ENCODE data around the gene DMGDH.

The DMGDH gene

GRCh38 chr5:79109527-79110492, 40.3 kb upstream of the DMGDH start:
- H3K36me3 ChIP-seq, result no peaks in the 10 kb centered on the region
- H3K4me1 ChIP-seq (ENCODE audit: control insufficient read depth in 1 of 2, insufficient read depth in 1 of 2, low read depth in 1 of 2, low read length in 1 of 2), result no peaks in the 10 kb centered on the region
- no peak overlapping the region for H3K27ac ChIP-seq
- no peak for TF ChIP-seq CTCF (IDR thresholded peaks at IDR 0.05)
- H3K27me3 ChIP-seq, result peaks cover 61% of the 10 kb centered on the region
- no peak overlapping the region for H3K4me3 ChIP-seq (ENCODE audit: low read depth in 1 of 2, low read length in 1 of 2)
- no peaks in the 10 kb centered on the region for H3K9me3 ChIP-seq

- no peak overlapping the region for H3K4me3 ChIP-seq (ENCODE audit: low read depth in 1 of 2, low read length in 1 of 2)
- no peak for TF ChIP-seq CTCF (IDR thresholded peaks at IDR 0.05)
- peaks cover 50% of the 10 kb centered on the region for H3K27me3 ChIP-seq
- H3K9me3 ChIP-seq, result no peaks in the 10 kb centered on the region
- no peaks in the 10 kb centered on the region for H3K4me1 ChIP-seq (ENCODE audit: control insufficient read depth in 1 of 2, insufficient read depth in 1 of 2, low read depth in 1 of 2, low read length in 1 of 2)
- no peaks in the 10 kb centered on the region for H3K36me3 ChIP-seq
- H3K27ac ChIP-seq, result no peak overlapping the region
These were observed 39.3 kb upstream of the DMGDH start for GRCh38 chr5:79108792-79109191.

GRCh38 chr5:79108086-79108485, 38.6 kb upstream of the DMGDH start:
- H3K9me3 ChIP-seq, result no peaks in the 10 kb centered on the region

GRCh38 chr5:79107020-79107796, 37.7 kb upstream of the DMGDH start:
- no peak for TF ChIP-seq CTCF (IDR thresholded peaks at IDR 0.05)
- H3K9me3 ChIP-seq, result no peaks in the 10 kb centered on the region
- H3K4me1 ChIP-seq (ENCODE audit: control insufficient read depth in 1 of 2, insufficient read depth in 1 of 2, low read depth in 1 of 2, low read length in 1 of 2), result no peaks in the 10 kb centered on the region
- no peak overlapping the region for H3K4me3 ChIP-seq (ENCODE audit: low read depth in 1 of 2, low read length in 1 of 2)
- no peak overlapping the region for H3K27ac ChIP-seq
- H3K36me3 ChIP-seq, result no peaks in the 10 kb centered on the region
- H3K27me3 ChIP-seq, result peaks cover 35% of the 10 kb centered on the region

More at GRCh38 chr5:79108086-79108485, 38.6 kb upstream of the DMGDH start:
- Histone ChIP-seq H3K4me3 (ENCODE audit: low read depth in 1 of 2, low read length in 1 of 2) (no peak overlapping the region), H3K27me3 (peaks cover 43% of the 10 kb centered on the region), H3K36me3 (no peaks in the 10 kb centered on the region), H3K27ac (no peak overlapping the region), H3K4me1 (ENCODE audit: control insufficient read depth in 1 of 2, insufficient read depth in 1 of 2, low read depth in 1 of 2, low read length in 1 of 2) (no peaks in the 10 kb centered on the region)
- no peak for TF ChIP-seq CTCF (IDR thresholded peaks at IDR 0.05)

- H3K4me3 ChIP-seq (ENCODE audit: low read depth in 1 of 2, low read length in 1 of 2), result no peak overlapping the region
- H3K27me3 ChIP-seq, result peaks cover 21% of the 10 kb centered on the region
- no peaks in the 10 kb centered on the region for H3K9me3 ChIP-seq
- no peaks in the 10 kb centered on the region for H3K36me3 ChIP-seq
- TF ChIP-seq CTCF (IDR thresholded peaks at IDR 0.05), result no peak
- no peak overlapping the region for H3K27ac ChIP-seq
- no peaks in the 10 kb centered on the region for H3K4me1 ChIP-seq (ENCODE audit: control insufficient read depth in 1 of 2, insufficient read depth in 1 of 2, low read depth in 1 of 2, low read length in 1 of 2)
These were observed 36.4 kb upstream of the DMGDH start for GRCh38 chr5:79105868-79106267.
